ENCODE data around the gene ENGASE. TPM values are rescaled to one million over a fixed set of nuclear protein-coding genes. Genes with fewer than 3 reads are reported as not detected.

ENGASE gene
- total and polyA plus RNA-seq, 2 of the 8 experiments (the other 6 are each of a cell fraction or from before 2014, with no cell fraction given), result 9.3 to 36.1 TPM

DNA sequence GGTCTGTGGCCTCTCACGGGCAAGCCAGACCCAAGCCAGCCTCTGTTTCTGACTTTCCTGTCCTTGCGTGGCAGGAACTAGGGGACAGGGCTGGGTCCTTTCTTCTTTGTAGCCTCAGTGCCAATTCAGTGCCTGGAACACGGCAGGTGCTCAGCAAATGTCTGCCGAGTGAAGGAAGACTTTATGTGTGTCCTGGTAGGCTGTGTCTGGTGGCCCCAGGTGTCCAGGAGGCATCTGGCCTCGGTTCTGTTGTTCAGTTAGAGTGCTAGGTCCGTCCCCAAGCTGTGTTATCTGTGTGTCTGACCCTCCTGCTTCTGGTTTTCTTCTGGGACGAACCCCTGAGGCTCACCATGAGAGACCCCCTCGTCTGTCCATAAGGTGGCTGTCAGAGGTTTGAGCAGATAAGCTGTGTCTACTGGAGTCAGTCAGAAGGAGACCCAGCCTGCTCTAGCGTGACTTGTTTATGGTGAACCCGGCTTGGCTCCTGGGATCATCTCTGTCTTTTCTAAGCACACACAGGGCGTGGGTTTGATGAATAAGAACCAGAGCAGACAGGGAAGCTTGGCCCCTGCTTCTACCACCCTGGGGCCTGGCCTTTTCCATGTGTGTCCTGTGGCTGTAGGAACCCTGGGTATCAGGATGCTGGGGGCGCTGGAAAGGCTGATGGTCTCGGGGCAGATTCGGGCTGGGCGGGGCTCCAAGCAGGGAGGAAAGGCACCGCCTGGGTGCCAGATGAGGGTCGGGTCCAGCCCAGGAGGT, 39.3 kb downstream of the ENGASE start:
- Histone ChIP-seq H2BK120ac (replicated peaks; ENCODE audit: low read depth, low read length) (no peak overlapping the region), H3K18ac (ENCODE audit: extremely low read depth, low read length) (no peak overlapping the region), H2BK5ac (ENCODE audit: low read depth, low read length) (no peak overlapping the region), H2BK12ac (ENCODE audit: low read depth, low read length) (no peak overlapping the region), H4K20me1 (replicated peaks in 1 of 2; ENCODE audit: control insufficient read depth in 1 of 2, insufficient read depth in 2 of 2, low read length in 2 of 2) (peaks cover 5 to 6% of the 10 kb centered on the region in 2 experiments), H3K23ac (ENCODE audit: insufficient read length) (no peak overlapping the region), H3K4ac (replicated peaks; ENCODE audit: insufficient read length, low read depth, low read length) (no peak overlapping the region), H3K79me2 (ENCODE audit: control insufficient read depth in 1 of 2, insufficient read depth in 2 of 2, low read length in 2 of 2) (no peaks in the 10 kb centered on the region), H3K9me3 (ENCODE audit: insufficient read depth in 2 of 2, low read depth in 1 of 2, low read length in 1 of 2) (no peaks in the 10 kb centered on the region), H3K4me1 (replicated peaks in 1 of 4; ENCODE audit: control insufficient read depth in 3 of 4, insufficient read depth in 4 of 4, low read length in 3 of 4) (peaks cover 0 to 4% (median 3%) of the 10 kb centered on the region in 4 experiments; a peak in 4 of 7 replicates), H3K14ac (ENCODE audit: insufficient read length) (no peak overlapping the region), H3K23me2 (ENCODE audit: low read depth, low read length) (no peaks in the 10 kb centered on the region), H3K27ac (ENCODE audit: low read depth, low read length) (no peak overlapping the region), H3K36me3 (ENCODE audit: control insufficient read depth in 2 of 4, insufficient read depth in 4 of 4, low read length in 3 of 4) (no peaks in the 10 kb centered on the region), H3K27me3 (replicated peaks in 1 of 4; ENCODE audit: control insufficient read depth in 3 of 4, extremely low read depth in 1 of 4, insufficient read depth in 3 of 4, low read length in 3 of 4) (no peaks in the 10 kb centered on the region), H2AFZ (ENCODE audit: low read length) (no peak overlapping the region), H3K56ac (replicated peaks; ENCODE audit: insufficient read length, low read depth, low read length) (no peak overlapping the region), H3K79me1 (ENCODE audit: low read depth, low read length) (no peaks in the 10 kb centered on the region), H4K91ac (replicated peaks; ENCODE audit: insufficient read length, low read length) (no peak overlapping the region), H3K4me3 (ENCODE audit: extremely low read depth in 1 of 4, insufficient read depth in 2 of 4, low read depth in 3 of 4, low read length in 4 of 4) (no peak overlapping the region), H2AK5ac (ENCODE audit: low read depth, low read length) (no peak overlapping the region), H4K8ac (ENCODE audit: extremely low read depth, insufficient read depth, low read length) (no peak overlapping the region), H2BK20ac (ENCODE audit: low read length) (no peak overlapping the region), H2BK15ac (ENCODE audit: low read length) (0 out of 2 replicates have a peak overlapping the region, but pooled peaks have one; percentile 8), H3K9ac (replicated peaks in 1 of 4; ENCODE audit: extremely low read depth in 1 of 4, low read depth in 3 of 4, low read length in 3 of 4) (no peak overlapping the region), H4K5ac (ENCODE audit: insufficient read length, low read depth, low read length) (no peak overlapping the region), H3K4me2 (ENCODE audit: insufficient read depth in 1 of 2, low read depth in 2 of 2, low read length in 2 of 2) (no peak overlapping the region)
- CTCF ChIA-PET (ENCODE audit: partially characterized antibody), result interaction anchor here (0.7 to 3.1 kb wide), 9 partner anchors 9 to 280 kb away, joined by 3 to 14 read pairs (median 4); no protein-coding TSS in a partner anchor
- FAIRE-seq, result no peak
- WGBS, 2 experiments (ENCODE audit: extremely low coverage in 1 of 2, insufficient coverage in 1 of 2, insufficient read length in 1 of 2, insufficient replicate concordance in 2 of 2, low coverage in 1 of 2, low lambda C conversion rate in 2 of 2, missing lambda C conversion rate in 1 of 2), result 88% methylated on average over 17 of the region's 17 CpGs; no CpG with 5 or more reads in 1 of the 2 experiments
- POLR2A ChIA-PET (ENCODE audit: partially characterized antibody), result no interaction called here
- no peak for DNase-seq (ENCODE audit: low read depth in 1 of 2, low spot score in 2 of 2)
- TF ChIP-seq, protein P1, sequence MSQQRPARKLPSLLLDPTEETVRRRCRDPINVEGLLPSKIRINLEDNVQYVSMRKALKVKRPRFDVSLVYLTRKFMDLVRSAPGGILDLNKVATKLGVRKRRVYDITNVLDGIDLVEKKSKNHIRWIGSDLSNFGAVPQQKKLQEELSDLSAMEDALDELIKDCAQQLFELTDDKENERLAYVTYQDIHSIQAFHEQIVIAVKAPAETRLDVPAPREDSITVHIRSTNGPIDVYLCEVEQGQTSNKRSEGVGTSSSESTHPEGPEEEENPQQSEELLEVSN (IDR thresholded peaks at IDR 0.05), result no peak
- TF ChIP-seq EZH2 (IDR thresholded peaks at IDR 0.05; ENCODE audit: low read depth, low read length, severe bottlenecking) (no peak), KDM1A (IDR thresholded peaks at IDR 0.05; ENCODE audit: borderline replicate concordance, low read length) (no peak), BRCA1 (IDR thresholded peaks at IDR 0.05; ENCODE audit: low read depth, low read length) (no peak), KDM5A (IDR thresholded peaks at IDR 0.05; ENCODE audit: low read length) (no peak), NRF1 (IDR thresholded peaks at IDR 0.05; ENCODE audit: low read depth, low read length) (no peak), ZNF274 (IDR thresholded peaks at IDR 0.05; ENCODE audit: borderline replicate concordance, extremely low read depth, low read length) (no peak), JUN (IDR thresholded peaks at IDR 0.05; ENCODE audit: low read depth, low read length) (no peak), POLR2AphosphoS5 (IDR thresholded peaks at IDR 0.05; ENCODE audit: low read depth, low read length) (no peak), BACH1 (IDR thresholded peaks at IDR 0.05; ENCODE audit: low read length) (no peak), CREB1 (IDR thresholded peaks at IDR 0.05) (no peak)
- TF ChIP-seq, protein P2, sequence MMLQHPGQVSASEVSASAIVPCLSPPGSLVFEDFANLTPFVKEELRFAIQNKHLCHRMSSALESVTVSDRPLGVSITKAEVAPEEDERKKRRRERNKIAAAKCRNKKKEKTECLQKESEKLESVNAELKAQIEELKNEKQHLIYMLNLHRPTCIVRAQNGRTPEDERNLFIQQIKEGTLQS (IDR thresholded peaks at IDR 0.05; ENCODE audit: insufficient read depth, low read depth, low read length), result no peak
